Activated CD8-positive, alpha-beta T cell treated with anti-CD3 and anti-CD28 coated beads for 36 hours (primary cell): ENCODE measurements around the gene RMDN3. TPM values are rescaled to one million over a fixed set of nuclear protein-coding genes. Genes with fewer than 3 reads are reported as not detected.

ENCODE experiments used
- ATAC-seq: fragments of 200-7000 bp; cut with Tn5 transposase; one replicate; pipeline ENCODE4 v1.10.0; 2021; ENCODE audit warnings: mild to moderate bottlenecking, moderate library complexity
- CTCF ChIA-PET: fragments of 350-600 bp; sonication (Branson Sonifier 250); formaldehyde crosslinking; loops from one replicate; lab custom pipeline; 2021; ENCODE audit warnings: antibody characterized with exemption; lab: Charles Lee
- POLR2A ChIA-PET: fragments of 350-600 bp; sonication (Branson Sonifier 250); formaldehyde crosslinking; loops from one replicate; lab custom pipeline; 2021; ENCODE audit warnings: antibody characterized with exemption; lab: Charles Lee
- DNase-seq: peaks from one replicate; pipeline ENCODE4 v3.0.0-alpha.2; 2020
- H3K27ac Mint-ChIP-seq: one replicate; pipeline ENCODE4 v1.8.0; 2021; ENCODE audit warnings: mild to moderate bottlenecking, mixed read lengths
- H3K27me3 Mint-ChIP-seq: one replicate; pipeline ENCODE4 v1.8.0; 2021; ENCODE audit warnings: mixed read lengths
- H3K36me3 Mint-ChIP-seq: one replicate; pipeline ENCODE4 v1.8.0; 2021; ENCODE audit warnings: low read depth, mixed read lengths
- H3K4me1 Mint-ChIP-seq: one replicate; pipeline ENCODE4 v1.8.0; 2021; ENCODE audit warnings: low read depth, mixed read lengths
- H3K4me3 Mint-ChIP-seq: one replicate; pipeline ENCODE4 v1.8.0; 2021; ENCODE audit warnings: mild to moderate bottlenecking, moderate library complexity, mixed read lengths
- H3K9me3 Mint-ChIP-seq: one replicate; pipeline ENCODE4 v1.8.0; 2021; ENCODE audit warnings: mixed read lengths
- intact Hi-C: fragments of 100-400 bp; cut with micrococcal nuclease; formaldehyde crosslinking; loops from one replicate; pipeline ENCODE4 v1.10.0; 2022
- total RNA-seq, 2 experiments: library from RNA; stranded (reverse); gene quantifications; one replicate each; pipeline ENCODE4 v1.2.3, GENCODE V29; 2021
- TF ChIP-seq, protein P1 (sequence below): fragments of 200-600 bp; IDR thresholded peaks from one replicate; pipeline ENCODE4 v1.8.0; 2022; ENCODE audit warnings: antibody characterized with exemption, mild to moderate bottlenecking

Gene RMDN3
- total RNA-seq, 2 experiments from 2014 or later: 20.8 to 21.6 TPM

- peak; percentile 4 for ATAC-seq
- ChIA-PET CTCF (interaction anchor here (0.7 to 0.8 kb wide), 2 partner anchors 10 to 38 kb away, joined by 3 read pairs; no protein-coding TSS in a partner anchor), POLR2A (interaction anchor here (0.6 to 1.8 kb wide), 7 partner anchors 10 to 739 kb away, joined by 4 to 11 read pairs (median 6); partner anchors contain the start of genes C15orf62, DNAJC17, GCHFR and RAD51)
- DNase-seq: peak; percentile 26
- Mint-ChIP-seq H3K27me3 (no peaks in the 10 kb centered on the region), H3K27ac (peak overlapping the region; percentile 99), H3K4me3 (peak overlapping the region; percentile 90), H3K9me3 (no peaks in the 10 kb centered on the region), H3K4me1 (peaks cover 27% of the 10 kb centered on the region), H3K36me3 (peaks cover 25% of the 10 kb centered on the region)
- intact Hi-C loops: loop anchor here (10.0 kb wide), 1 partner anchor 140 kb away; the partner anchor contains the start of gene VPS18
- TF ChIP-seq, protein P1, sequence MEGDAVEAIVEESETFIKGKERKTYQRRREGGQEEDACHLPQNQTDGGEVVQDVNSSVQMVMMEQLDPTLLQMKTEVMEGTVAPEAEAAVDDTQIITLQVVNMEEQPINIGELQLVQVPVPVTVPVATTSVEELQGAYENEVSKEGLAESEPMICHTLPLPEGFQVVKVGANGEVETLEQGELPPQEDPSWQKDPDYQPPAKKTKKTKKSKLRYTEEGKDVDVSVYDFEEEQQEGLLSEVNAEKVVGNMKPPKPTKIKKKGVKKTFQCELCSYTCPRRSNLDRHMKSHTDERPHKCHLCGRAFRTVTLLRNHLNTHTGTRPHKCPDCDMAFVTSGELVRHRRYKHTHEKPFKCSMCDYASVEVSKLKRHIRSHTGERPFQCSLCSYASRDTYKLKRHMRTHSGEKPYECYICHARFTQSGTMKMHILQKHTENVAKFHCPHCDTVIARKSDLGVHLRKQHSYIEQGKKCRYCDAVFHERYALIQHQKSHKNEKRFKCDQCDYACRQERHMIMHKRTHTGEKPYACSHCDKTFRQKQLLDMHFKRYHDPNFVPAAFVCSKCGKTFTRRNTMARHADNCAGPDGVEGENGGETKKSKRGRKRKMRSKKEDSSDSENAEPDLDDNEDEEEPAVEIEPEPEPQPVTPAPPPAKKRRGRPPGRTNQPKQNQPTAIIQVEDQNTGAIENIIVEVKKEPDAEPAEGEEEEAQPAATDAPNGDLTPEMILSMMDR: no peak
Measured at GRCh38 chr15:40754574-40754882, 526 bp downstream of the RMDN3 start.

DNA sequence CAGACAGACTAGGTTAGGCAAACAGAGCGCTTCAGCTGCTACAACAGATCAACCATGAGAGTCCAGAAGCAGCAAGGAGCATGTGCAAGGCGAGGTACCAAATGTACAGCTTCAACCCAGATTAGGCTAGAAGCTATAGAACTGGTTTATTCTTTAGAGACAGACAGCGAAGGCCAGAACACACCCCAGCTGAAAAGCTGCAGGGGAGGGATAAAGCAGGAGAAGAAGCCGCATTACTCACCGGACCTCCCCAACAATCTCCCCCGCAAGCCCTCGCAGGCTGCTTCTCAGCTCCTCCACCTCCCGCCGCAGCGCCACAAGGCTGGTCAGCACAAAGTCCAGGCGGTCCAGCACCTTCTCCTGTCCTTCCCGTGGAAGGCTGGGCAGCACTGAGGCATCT lies 3.3 kb downstream of the RMDN3 start:
- Mint-ChIP-seq H3K36me3 (peaks cover 25% of the 10 kb centered on the region), H3K27ac (no peak overlapping the region), H3K27me3 (no peaks in the 10 kb centered on the region), H3K4me1 (peaks cover 31% of the 10 kb centered on the region), H3K4me3 (no peak overlapping the region), H3K9me3 (no peaks in the 10 kb centered on the region)
- ATAC-seq (no peak), DNase-seq (no peak)
- ChIA-PET POLR2A (interaction anchor here (0.8 to 2.7 kb wide), 4 partner anchors 12 to 45 kb away, joined by 4 to 12 read pairs (median 4); partner anchors contain the start of gene GCHFR), CTCF (interaction anchor here (0.7 to 4.3 kb wide), 4 partner anchors 13 to 30 kb away, joined by 3 to 17 read pairs (median 4); no protein-coding TSS in a partner anchor)
- TF ChIP-seq, protein P1: no peak
- intact Hi-C loops: loop anchor here (10.0 kb wide), 1 partner anchor 143 kb away; the partner anchor contains the start of gene VPS18

- H3K4me3 Mint-ChIP-seq: no peak overlapping the region
- H3K27me3 Mint-ChIP-seq: no peaks in the 10 kb centered on the region
- ChIA-PET POLR2A (interaction anchor here (1.1 to 2.7 kb wide), 2 partner anchors 11 to 26 kb away, joined by 4 to 12 read pairs; no protein-coding TSS in a partner anchor), CTCF (interaction anchor here (0.7 to 4.3 kb wide), 4 partner anchors 13 to 31 kb away, joined by 3 to 17 read pairs (median 4); no protein-coding TSS in a partner anchor)
- no peak overlapping the region for H3K27ac Mint-ChIP-seq
- H3K4me1 Mint-ChIP-seq: peaks cover 32% of the 10 kb centered on the region
- no peaks in the 10 kb centered on the region for H3K9me3 Mint-ChIP-seq
- no peak for DNase-seq
- TF ChIP-seq, protein P1: no peak
- no peak for ATAC-seq
- H3K36me3 Mint-ChIP-seq: peaks cover 25% of the 10 kb centered on the region
- intact Hi-C loops: loop anchor here (10.0 kb wide), 1 partner anchor 144 kb away; the partner anchor contains the start of gene VPS18
Measured at GRCh38 chr15:40750885-40751284, 4.2 kb downstream of the RMDN3 start.

DNA sequence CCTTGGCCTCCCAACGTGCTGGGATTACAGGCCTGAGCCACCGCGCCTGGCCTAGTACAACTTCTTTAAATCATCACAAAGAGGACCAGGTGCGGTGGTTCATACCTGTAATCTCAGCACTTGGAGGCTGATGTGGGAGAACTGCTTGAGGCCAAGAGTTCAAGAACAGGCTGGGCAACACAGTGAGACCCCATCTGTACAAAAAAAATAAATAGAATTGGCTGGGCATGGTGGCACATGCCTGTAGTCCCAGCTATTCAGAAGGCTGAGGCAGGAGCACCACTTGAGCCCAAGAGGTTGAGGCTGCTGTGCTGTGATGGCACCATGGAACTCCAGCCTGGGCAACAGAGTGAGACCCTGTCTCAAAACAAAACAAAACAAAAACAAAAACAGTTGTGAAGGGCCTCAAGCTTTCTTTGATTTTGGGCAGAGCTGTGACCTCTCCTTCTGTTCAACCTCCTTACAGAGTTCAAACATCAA lies 5.9 kb downstream of the RMDN3 start:
- H3K4me1 Mint-ChIP-seq: peaks cover 39% of the 10 kb centered on the region
- intact Hi-C loops: no loop called here
- no peaks in the 10 kb centered on the region for H3K27me3 Mint-ChIP-seq
- TF ChIP-seq, protein P1: no peak
- no peak for ATAC-seq
- H3K4me3 Mint-ChIP-seq: no peak overlapping the region
- no peak overlapping the region for H3K27ac Mint-ChIP-seq
- no peaks in the 10 kb centered on the region for H3K9me3 Mint-ChIP-seq
- peaks cover 32% of the 10 kb centered on the region for H3K36me3 Mint-ChIP-seq
- CTCF ChIA-PET: interaction anchor here (2.1 to 4.3 kb wide), 2 partner anchors 33 to 230 kb away, joined by 4 to 17 read pairs; no protein-coding TSS in a partner anchor
- POLR2A ChIA-PET: interaction anchor here (1.0 to 2.7 kb wide), 2 partner anchors 9 to 33 kb away, joined by 3 to 12 read pairs; no protein-coding TSS in a partner anchor
- no peak for DNase-seq
